Endodermal cell (in vitro differentiated cells): ENCODE measurements around the gene ADTRP. TPM values are rescaled to one million over a fixed set of nuclear protein-coding genes. Genes with fewer than 3 reads are reported as not detected.

Experiments used
- DNase-seq: peaks from one replicate; pipeline ENCODE4 v3.0.0-alpha.2; 2017
- H3K27ac ChIP-seq: 2 replicates; pipeline ENCODE4 v1.5.1; 2013; ENCODE audit warnings: mild to moderate bottlenecking, low read depth, low read length, moderate library complexity
- H3K27me3 ChIP-seq: 2 replicates; pipeline ENCODE4 v1.6.1; 2013; ENCODE audit warnings: mild to moderate bottlenecking, low read length, moderate library complexity; ENCODE audit not compliant: insufficient read depth, control insufficient read depth, poor library complexity, severe bottlenecking
- H3K36me3 ChIP-seq: 2 replicates; pipeline ENCODE4 v1.7.0; 2013; ENCODE audit warnings: mild to moderate bottlenecking, low read length, moderate library complexity; ENCODE audit not compliant: control insufficient read depth, insufficient read depth
- H3K4me1 ChIP-seq: one replicate; pipeline ENCODE4 v1.7.0; 2013; ENCODE audit warnings: low read length; ENCODE audit not compliant: control insufficient read depth, insufficient read depth
- H3K4me3 ChIP-seq: 2 replicates; pipeline ENCODE4 v1.5.1; 2013; ENCODE audit warnings: mild to moderate bottlenecking, low read length, moderate library complexity
- H3K9ac ChIP-seq: 2 replicates; pipeline ENCODE4 v1.6.1; 2013; ENCODE audit warnings: mild to moderate bottlenecking, low read length, moderate library complexity; ENCODE audit not compliant: poor library complexity, severe bottlenecking; ENCODE audit errors: extremely low read depth
- H3K9me3 ChIP-seq: 2 replicates; pipeline ENCODE4 v1.6.1; 2013; ENCODE audit warnings: mild to moderate bottlenecking, low read length, moderate library complexity; ENCODE audit not compliant: control insufficient read depth
- H3K27ac Mint-ChIP-seq: 2 replicates; pipeline ENCODE4 v1.8.0; 2020; ENCODE audit warnings: mixed read lengths
- H3K27me3 Mint-ChIP-seq: 2 replicates; pipeline ENCODE4 v1.8.0; 2021; ENCODE audit warnings: mild to moderate bottlenecking, mixed read lengths; ENCODE audit not compliant: insufficient read depth
- H3K36me3 Mint-ChIP-seq: 2 replicates; pipeline ENCODE4 v1.8.0; 2020; ENCODE audit warnings: low read depth, mixed read lengths
- H3K4me1 Mint-ChIP-seq: 2 replicates; pipeline ENCODE4 v1.8.0; 2020; ENCODE audit warnings: mixed read lengths
- H3K4me3 Mint-ChIP-seq: 2 replicates; pipeline ENCODE4 v1.8.0; 2020; ENCODE audit warnings: mild to moderate bottlenecking, moderate library complexity, mixed read lengths
- H3K9me3 Mint-ChIP-seq: 2 replicates; pipeline ENCODE4 v1.8.0; 2020; ENCODE audit warnings: mild to moderate bottlenecking, mixed read lengths
- WGBS, 2 experiments: methylation state at CpG; one replicate each; pipeline versions ENCODE4 v1.1.5 to v1.1.7; 2013; ENCODE audit warnings: missing lambda C conversion rate in 2 of 2, mixed read lengths in 1 of 2; ENCODE audit not compliant: insufficient coverage in 1 of 2, insufficient read length in 1 of 2; 5-methylcytosine and 5-hydroxymethylcytosine counted together
- total RNA-seq, 2 donors: library from RNA; stranded (reverse); fragmentation: NEBNext Ultra II Directional in 1 of 2; extraction: Animal tissue kit (Norgen Biotek cat#: 25700) in 1 of 2; gene quantifications; 2 replicates in 1 of 2; 3 replicates in 1 of 2; pipeline ENCODE4 v1.2.1, GENCODE V29; 2021
- TF ChIP-seq, protein P1 (sequence below): fragments of 200-600 bp; sonication (generic); conservative IDR thresholded peaks from 2 replicates; pipeline ENCODE4 v1.5.0; 2021; ENCODE audit warnings: antibody characterized with exemption, mild to moderate bottlenecking

The ADTRP gene
- total RNA-seq, 2 donors from 2014 or later: 0.20 to 0.29 TPM

DNA sequence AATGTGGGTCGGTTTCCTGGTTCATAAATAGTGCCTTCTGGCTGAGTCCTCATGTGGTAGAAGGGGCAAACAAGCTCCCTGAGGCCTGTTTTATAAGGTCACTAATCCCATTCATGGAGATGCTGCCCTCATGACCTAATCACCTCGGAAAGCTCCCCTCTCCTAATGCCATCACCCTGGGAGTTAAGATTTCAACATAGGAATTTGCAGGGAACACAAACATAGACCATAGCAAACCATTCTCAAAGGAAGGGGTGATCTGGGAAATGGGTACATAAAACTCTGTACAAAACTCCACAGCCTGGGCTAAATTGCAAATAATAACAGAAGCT is 1.5 kb upstream of the ADTRP start:
- Mint-ChIP-seq H3K27ac (no peak overlapping the region), H3K36me3 (no peaks in the 10 kb centered on the region)
- whole genome bisulfite sequencing, 2 experiments: 49 to 80% methylated on average over 2 of the region's 2 CpGs

DNA sequence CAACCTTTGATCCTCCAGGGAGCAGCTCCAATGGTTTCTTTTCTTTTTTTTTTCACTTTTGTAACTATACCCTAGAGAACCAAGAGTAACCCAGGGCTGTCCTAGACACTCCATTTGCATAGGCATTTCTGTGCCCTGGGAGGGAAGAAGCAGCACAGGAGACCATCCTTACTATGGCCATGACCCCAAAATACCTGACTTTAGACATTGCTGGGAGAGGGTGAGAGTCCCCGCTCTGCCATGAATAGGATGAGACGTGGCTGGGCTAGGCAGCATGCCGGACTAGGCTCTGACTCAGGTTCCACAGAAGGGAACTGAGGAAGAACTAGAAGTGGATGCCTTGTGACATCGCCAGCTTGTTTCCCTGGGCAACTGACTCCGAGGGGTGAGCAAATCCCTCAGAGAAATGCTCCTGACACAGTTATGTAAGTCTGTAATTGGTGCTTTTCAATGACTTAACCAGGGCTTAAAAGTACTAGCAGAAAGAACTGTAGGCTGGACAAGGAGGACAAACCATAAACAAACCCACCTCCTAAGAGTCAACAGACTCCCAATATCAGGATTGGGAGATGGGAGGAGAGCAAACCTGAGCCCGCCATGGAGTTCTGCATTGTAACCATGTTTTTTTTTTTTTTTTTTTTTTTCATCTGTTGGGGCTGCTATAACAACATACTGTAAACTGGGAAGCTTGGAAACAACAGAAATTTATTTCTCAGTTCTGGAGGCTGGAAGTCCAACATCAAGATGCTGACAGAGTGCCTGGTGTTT is 910 bp upstream of the ADTRP start:
- TF ChIP-seq, protein P1, sequence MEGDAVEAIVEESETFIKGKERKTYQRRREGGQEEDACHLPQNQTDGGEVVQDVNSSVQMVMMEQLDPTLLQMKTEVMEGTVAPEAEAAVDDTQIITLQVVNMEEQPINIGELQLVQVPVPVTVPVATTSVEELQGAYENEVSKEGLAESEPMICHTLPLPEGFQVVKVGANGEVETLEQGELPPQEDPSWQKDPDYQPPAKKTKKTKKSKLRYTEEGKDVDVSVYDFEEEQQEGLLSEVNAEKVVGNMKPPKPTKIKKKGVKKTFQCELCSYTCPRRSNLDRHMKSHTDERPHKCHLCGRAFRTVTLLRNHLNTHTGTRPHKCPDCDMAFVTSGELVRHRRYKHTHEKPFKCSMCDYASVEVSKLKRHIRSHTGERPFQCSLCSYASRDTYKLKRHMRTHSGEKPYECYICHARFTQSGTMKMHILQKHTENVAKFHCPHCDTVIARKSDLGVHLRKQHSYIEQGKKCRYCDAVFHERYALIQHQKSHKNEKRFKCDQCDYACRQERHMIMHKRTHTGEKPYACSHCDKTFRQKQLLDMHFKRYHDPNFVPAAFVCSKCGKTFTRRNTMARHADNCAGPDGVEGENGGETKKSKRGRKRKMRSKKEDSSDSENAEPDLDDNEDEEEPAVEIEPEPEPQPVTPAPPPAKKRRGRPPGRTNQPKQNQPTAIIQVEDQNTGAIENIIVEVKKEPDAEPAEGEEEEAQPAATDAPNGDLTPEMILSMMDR: no peak
- no peaks in the 10 kb centered on the region for H3K27me3 ChIP-seq
- Mint-ChIP-seq H3K4me1 (peaks cover 45% of the 10 kb centered on the region), H3K36me3 (no peaks in the 10 kb centered on the region), H3K27me3 (peaks cover 4% of the 10 kb centered on the region), H3K9me3 (no peaks in the 10 kb centered on the region), H3K4me3 (no peak overlapping the region), H3K27ac (no peak overlapping the region)
- H3K27ac ChIP-seq: no peak overlapping the region
- H3K36me3 ChIP-seq: no peaks in the 10 kb centered on the region
- WGBS, 2 experiments: 91 to 100% methylated on average over 1 to 5 of the region's 6 CpGs
- no peaks in the 10 kb centered on the region for H3K9me3 ChIP-seq
- H3K4me3 ChIP-seq: no peak overlapping the region
- DNase-seq: no peak
- peaks cover 18% of the 10 kb centered on the region for H3K4me1 ChIP-seq
- no peak overlapping the region for H3K9ac ChIP-seq

More for the DNA sequence above, 1.5 kb upstream of the ADTRP start:
- H3K4me3 Mint-ChIP-seq: no peak overlapping the region
- no peak overlapping the region for H3K9ac ChIP-seq
- peaks cover 4% of the 10 kb centered on the region for H3K27me3 Mint-ChIP-seq
- peaks cover 45% of the 10 kb centered on the region for H3K4me1 Mint-ChIP-seq
- H3K27ac ChIP-seq: no peak overlapping the region
- no peaks in the 10 kb centered on the region for H3K36me3 ChIP-seq
- DNase-seq: no peak
- TF ChIP-seq, protein P1: no peak
- peaks cover 18% of the 10 kb centered on the region for H3K4me1 ChIP-seq
- no peaks in the 10 kb centered on the region for H3K27me3 ChIP-seq
- no peaks in the 10 kb centered on the region for H3K9me3 ChIP-seq
- no peak overlapping the region for H3K4me3 ChIP-seq
- no peaks in the 10 kb centered on the region for H3K9me3 Mint-ChIP-seq

DNA sequence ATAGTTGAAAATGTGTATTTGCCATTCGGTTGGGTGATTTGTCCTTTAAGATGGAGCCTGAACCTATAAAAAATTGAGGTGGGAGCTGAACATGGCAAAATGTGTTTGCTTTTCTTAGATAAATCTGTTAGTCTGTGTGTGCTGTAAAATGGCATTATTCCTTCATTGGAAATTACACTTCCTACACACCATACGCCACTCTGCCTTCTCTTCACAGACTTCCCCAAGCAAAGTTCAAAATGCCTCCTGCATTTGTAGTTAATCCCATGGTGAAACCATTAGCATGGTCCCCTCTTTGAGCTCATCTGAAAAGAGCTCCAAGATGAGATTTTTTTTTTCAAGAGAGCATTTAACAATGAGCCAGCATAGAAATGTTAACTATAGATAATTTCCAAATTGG is 567 bp downstream of the ADTRP start:
- Histone ChIP-seq H3K27me3 (no peaks in the 10 kb centered on the region), H3K9me3 (no peaks in the 10 kb centered on the region), H3K9ac (no peak overlapping the region), H3K4me1 (peaks cover 18% of the 10 kb centered on the region), H3K36me3 (no peaks in the 10 kb centered on the region), H3K27ac (no peak overlapping the region), H3K4me3 (no peak overlapping the region)
- DNase-seq: no peak
- WGBS, 2 experiments: 88 to 98% methylated on average over 2 of the region's 2 CpGs
- H3K4me1 Mint-ChIP-seq: peaks cover 45% of the 10 kb centered on the region
- no peak overlapping the region for H3K27ac Mint-ChIP-seq
- no peaks in the 10 kb centered on the region for H3K9me3 Mint-ChIP-seq
- H3K4me3 Mint-ChIP-seq: no peak overlapping the region
- H3K36me3 Mint-ChIP-seq: no peaks in the 10 kb centered on the region
- peaks cover 2% of the 10 kb centered on the region for H3K27me3 Mint-ChIP-seq
- TF ChIP-seq, protein P1: no peak
